GM21723 (cell line): ENCODE results near the gene ZPBP.
"Not testable (repeated sequence)": the region's sequence is repeated elsewhere in the genome, so short reads cannot be mapped to it uniquely, and the experiment has no call there.

Experiments
- ATAC-seq: cut with Tn5 transposase; IDR thresholded peaks from one replicate; pipeline ENCODE4 v1.9.1; 2021; ENCODE audit warnings: mild to moderate bottlenecking, moderate library complexity; ENCODE audit not compliant: unreplicated experiment

Gene ZPBP

DNA sequence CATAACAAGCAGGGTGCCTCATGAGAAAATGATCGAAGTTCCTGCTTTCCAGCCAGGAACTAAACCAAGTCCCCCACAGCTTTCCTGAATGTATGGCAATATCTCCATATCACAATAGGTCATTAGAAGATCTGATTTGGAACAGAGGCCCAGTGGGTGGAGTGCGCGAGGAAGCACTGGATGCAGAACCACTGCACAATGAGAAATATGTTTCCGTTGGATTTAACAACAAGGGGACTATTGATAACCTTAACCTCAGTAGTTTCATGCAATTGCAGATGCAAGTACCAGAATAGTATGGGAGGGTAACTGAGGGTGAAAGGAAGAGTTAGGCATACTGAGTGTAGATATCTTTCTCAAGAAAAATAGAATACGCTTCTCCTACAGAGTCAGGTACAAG, 45.3 kb downstream of the ZPBP start:
- ATAC-seq = no peak

DNA sequence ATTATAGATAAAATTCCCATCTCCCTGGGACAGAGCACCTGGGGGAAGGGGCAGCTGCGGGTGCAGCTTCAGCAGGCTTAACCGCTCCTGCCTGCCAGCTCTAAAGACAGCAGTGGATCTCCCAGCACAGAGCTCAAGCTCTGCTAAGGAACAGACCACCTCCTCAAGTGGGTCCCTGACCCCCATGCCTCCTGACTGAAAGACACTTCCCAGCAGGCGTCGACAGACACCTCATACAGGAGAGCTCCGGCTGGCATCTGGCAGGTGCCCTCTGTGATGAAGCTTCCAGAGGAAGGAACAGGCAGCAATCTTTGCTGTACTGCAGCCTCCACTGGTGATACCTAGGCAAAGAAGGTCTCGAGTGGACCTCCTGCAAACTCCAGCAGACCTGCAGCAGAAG, 51.9 kb downstream of the ZPBP start:
- ATAC-seq = not testable (repeated sequence)

DNA sequence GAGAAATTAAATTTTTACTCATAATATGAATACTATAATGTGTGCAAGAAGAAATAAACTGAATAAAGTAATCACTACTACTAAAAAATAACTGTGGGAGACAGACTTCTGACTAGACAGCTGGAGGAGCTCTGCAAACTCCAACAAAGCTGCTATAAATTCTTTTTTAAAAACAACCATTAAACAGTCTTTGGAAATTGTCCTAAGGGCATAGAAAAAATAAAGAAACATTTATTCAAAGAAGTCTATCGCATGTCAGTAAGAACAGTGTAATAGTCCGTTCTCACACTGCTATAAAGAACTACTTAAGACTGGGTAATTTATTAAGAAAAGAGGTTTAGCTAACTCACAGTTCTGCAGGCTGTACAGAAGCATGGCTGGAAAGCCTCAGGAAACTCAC, 56.0 kb downstream of the ZPBP start:
- no peak for ATAC-seq

- no peak for ATAC-seq
Observed at GRCh38 chr7:50022991-50023390, 70.1 kb downstream of the ZPBP start.

DNA sequence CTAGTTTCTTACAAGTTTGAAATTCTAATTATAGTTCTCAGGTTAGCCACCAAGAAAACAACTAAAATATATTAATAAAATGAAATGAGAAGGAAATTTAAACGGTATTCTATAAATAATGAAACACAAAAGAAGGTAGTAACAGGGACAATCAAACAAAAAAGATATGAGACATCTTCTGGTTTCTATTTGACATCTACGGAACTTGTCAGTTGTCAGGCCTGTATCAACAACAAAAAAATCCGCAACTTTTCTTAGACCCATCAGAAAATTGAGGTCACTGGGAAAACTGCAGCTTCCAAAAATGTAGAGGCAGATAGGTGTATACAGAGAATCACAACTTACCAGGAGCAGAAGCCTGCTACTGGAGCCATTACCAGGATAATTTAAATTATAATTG, 70.6 kb downstream of the ZPBP start:
- no peak for ATAC-seq

DNA sequence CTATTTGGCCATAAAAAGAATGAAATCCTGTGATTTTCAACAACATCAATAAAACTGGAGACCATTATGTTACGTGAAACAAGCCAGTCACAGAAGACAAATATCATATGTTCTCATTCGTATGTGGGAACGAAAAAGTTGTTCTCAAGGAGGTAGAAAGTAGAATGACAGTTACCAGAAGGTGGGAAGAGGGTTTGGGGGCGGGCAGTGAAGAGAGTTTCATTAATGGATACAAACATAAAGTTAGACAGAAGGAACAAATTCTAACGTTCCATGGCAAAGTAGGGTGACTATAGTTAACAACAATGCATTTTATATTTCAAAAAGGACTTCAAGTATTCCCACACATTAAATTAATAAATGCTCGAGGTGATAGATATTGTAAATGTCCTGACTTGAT, 97.4 kb downstream of the ZPBP start:
- no peak for ATAC-seq

GRCh38 chr7:49986191-49986590, 106.9 kb downstream of the ZPBP start:
- no peak for ATAC-seq

DNA sequence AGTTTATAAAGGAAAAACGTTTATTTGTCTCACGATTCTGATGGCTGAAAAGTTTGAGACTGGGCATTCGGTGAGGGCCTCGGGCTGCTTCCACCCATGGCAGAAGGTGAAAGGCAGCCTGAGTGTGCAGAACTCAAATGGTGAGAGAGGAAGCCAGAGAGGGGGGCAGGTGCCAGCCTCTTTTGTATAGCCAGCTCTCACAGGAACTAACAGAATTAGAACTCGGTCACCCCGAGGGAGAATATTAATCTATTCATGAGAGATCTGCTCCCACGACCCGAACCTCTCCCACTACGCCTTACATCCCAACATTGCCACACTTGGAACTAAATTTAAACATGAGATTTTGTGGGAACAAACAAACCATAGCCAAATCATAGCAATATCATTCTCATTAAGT, 112.6 kb downstream of the ZPBP start:
- ATAC-seq = no peak

DNA sequence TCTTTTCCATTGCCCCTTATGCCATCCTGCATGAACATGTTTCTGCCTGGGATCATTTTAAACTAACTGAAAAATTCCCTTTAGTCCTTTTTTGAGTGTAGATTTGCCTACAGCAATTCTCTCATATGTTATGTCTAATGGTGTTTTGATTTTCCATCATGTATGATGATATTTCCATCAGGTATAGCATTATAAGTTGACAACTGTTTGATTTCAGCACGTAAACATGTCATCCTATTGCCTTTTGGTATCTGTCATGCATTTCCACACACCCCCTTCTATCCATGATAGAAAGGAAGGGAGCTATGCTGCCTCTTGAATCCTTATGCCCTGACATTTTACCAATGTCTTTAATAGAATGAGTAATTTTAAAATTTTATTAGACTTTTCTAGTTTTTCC, 116.8 kb downstream of the ZPBP start:
- no peak for ATAC-seq

GRCh38 chr7:49974035-49974434, 119.0 kb downstream of the ZPBP start:
- ATAC-seq = no peak

- ATAC-seq = no peak
Observed at GRCh38 chr7:49937608-49938007, 155.4 kb downstream of the ZPBP start.

DNA sequence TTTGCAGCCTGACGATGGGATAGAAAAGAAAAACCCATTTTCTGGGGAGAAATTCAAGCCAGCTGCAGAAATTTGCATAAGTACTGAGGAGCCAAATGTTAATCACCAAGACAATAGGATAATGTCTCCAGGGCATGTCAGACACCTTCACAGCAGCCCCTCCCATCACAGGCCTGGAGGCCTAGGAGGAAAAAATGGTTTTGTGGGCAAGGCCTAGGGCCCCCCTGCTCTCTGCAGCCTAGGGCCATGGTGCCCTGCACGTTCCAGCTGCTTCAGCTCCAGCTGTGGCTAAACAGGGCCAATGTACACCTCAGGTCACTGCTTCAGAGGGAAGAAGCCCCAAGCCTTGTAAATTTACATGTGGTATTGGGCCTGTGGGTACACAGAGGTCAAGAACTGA, 161.4 kb downstream of the ZPBP start:
- ATAC-seq = no peak

- ATAC-seq = no peak
Observed at GRCh38 chr7:49928787-49929186, 164.3 kb downstream of the ZPBP start.

DNA sequence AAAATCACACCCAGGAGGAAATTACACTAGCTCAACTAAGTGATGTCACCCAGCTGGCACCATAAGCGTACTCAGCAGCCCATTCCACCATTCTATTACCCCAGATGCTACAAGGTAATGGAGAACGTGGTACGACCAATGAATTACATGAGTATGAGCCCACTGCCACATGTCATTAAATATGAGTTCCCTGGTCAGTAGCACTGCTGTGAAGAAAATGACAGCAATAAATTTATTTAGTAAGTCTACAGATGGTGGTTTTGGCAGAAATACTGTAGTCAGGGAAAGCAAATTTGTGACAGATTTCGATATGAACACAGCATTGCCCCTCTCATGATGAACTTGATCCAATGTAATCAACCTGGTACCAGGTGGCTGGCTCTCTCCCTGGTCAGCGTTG, 165.4 kb downstream of the ZPBP start:
- no peak for ATAC-seq

DNA sequence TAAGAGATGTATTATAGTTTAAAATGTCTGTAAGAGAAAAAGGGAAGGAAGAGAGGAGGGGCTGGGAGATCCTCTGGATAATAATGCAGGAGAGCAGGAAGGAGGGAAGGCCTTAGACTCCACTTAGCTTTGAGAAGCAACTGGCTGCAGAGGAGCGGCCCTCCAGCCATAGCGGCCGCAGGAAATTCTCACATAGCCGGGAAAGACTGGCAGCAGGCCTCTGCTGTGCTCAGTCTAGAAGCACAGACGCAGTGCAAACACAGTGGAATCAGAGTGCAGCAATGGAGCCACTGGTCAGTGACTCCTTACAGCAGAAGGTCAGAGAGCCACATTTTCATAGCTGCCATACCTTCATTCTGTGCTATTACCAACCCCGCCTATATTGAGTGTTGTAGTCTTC, 166.3 kb downstream of the ZPBP start:
- no peak for ATAC-seq

- ATAC-seq = no peak
Observed at GRCh38 chr7:49911909-49912308, 181.1 kb downstream of the ZPBP start.

GRCh38 chr7:49894543-49894942, 198.5 kb downstream of the ZPBP start:
- ATAC-seq = no peak

DNA sequence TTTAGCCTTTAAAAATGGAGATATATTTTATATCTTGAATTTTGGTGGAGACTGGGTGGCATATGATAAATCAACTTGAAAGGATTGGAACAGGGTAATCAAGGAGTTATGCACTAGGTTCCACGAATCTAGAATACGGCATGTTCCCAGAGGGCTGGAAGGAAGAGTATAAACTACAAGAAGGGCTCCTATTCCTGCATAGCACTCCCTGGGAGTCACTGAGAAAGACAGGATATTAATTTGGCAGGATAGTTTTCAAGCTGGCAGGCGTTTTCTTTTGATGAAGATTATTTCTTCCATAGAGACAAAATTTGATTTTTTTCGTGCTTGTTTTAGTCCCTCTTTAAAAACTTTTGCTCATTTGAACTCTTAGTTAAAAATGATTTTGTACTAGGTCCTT, 199.9 kb downstream of the ZPBP start:
- no peak for ATAC-seq

DNA sequence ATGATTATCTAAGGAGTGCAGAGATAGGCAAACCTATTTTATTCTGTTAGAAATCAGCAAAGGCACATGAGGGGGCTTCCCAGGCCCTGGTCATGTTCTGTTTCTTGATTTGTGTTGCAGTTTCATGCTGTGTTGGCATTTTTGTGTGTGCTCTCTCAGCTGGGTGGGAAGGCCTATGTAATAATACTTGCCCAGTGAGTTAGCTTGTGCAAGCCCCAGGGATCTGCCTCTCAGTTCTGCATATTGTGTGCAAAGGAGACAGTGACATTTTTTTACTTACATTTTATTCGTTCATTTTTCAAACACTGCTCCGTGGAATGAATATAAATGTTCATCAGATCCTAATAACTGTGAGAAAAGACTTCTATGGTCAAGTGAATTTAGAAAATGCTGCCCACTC, 200.6 kb downstream of the ZPBP start:
- no peak for ATAC-seq
